Endothelial cell of umbilical vein (primary cell): ENCODE measurements around the gene FKRP. TPM values are rescaled to one million over a fixed set of nuclear protein-coding genes. Genes with fewer than 3 reads are reported as not detected.

ENCODE experiments used
- BruUV-seq: library from RNA; stranded (reverse); fragments of 400-500 nt; replicated peaks from 2 replicates; lab custom pipeline; 2021; lab: Mats Ljungman, UMichigan
- CTCF ChIA-PET: fragments of 300-600, 350-600 bp; sonication (Branson Sonifier 250); formaldehyde crosslinking; loops from one replicate; lab custom pipeline; 2021; ENCODE audit warnings: antibody characterized with exemption, inconsistent platforms; lab: Charles Lee
- POLR2A ChIA-PET: fragments of 300-600, 350-600 bp; sonication (Branson Sonifier 250); formaldehyde crosslinking; loops from one replicate; lab custom pipeline; 2021; ENCODE audit warnings: antibody characterized with exemption, inconsistent platforms; lab: Charles Lee
- DNase-seq: peaks from one replicate; pipeline ENCODE4 v3.0.0-alpha.2; 2011; ENCODE audit warnings: low read depth, low spot score
- FAIRE-seq: peaks from 2 replicates; lab custom pipeline; 2011; peaks lifted over from hg19 to GRCh38; lab: Jason Lieb, UNC
- H2AFZ ChIP-seq: 2 replicates; pipeline ENCODE4 v1.6.0; 2012; ENCODE audit warnings: low read depth, low read length, control low read depth, inconsistent platforms
- H3K27ac ChIP-seq: 2 replicates; pipeline ENCODE4 v1.5.1; 2011; ENCODE audit warnings: low read depth, mild to moderate bottlenecking, control low read depth, low read length, moderate library complexity; ENCODE audit not compliant: insufficient read depth
- H3K27me3 ChIP-seq, 2 experiments: 2 replicates each; pipeline versions ENCODE4 v1.6.0 to v1.6.1; 2011; ENCODE audit warnings: low read length in 2 of 2, mixed read lengths in 1 of 2; ENCODE audit not compliant: control insufficient read depth in 2 of 2, insufficient read depth in 2 of 2
- H3K36me3 ChIP-seq, 2 experiments: 2 replicates in 1 of 2; 3 replicates in 1 of 2; pipeline ENCODE4 v1.5.1; 2011; ENCODE audit warnings: low read length in 2 of 2, mild to moderate bottlenecking in 1 of 2, moderate library complexity in 1 of 2; ENCODE audit not compliant: control insufficient read depth in 2 of 2, insufficient read depth in 2 of 2; ENCODE audit errors: extremely low read depth in 1 of 2
- H3K4me1 ChIP-seq: 3 replicates; pipeline ENCODE4 v1.5.1; 2011; ENCODE audit warnings: mild to moderate bottlenecking, low read length; ENCODE audit not compliant: control insufficient read depth, insufficient read depth; ENCODE audit errors: extremely low read depth
- H3K4me2 ChIP-seq: 2 replicates; pipeline ENCODE4 v1.6.1; 2011; ENCODE audit warnings: low read length, control low read depth, mixed read lengths; ENCODE audit not compliant: insufficient read depth
- H3K4me3 ChIP-seq, 3 experiments: fragments of 200-600 bp in 1 of 3; sonication (generic), shearing (Covaris generic) in 1 of 3; replicated peaks in 1 of 3; 2 replicates each; pipeline ENCODE4 v1.5.1; 2011 to 2016; ENCODE audit warnings: control low read depth in 3 of 3, low read length in 3 of 3, mild to moderate bottlenecking in 2 of 3, inconsistent platforms in 1 of 3, low read depth in 1 of 3, moderate library complexity in 1 of 3; ENCODE audit not compliant: insufficient read depth in 1 of 3
- H3K79me2 ChIP-seq: 2 replicates; pipeline ENCODE4 v1.6.0; 2012; ENCODE audit warnings: low read length, inconsistent platforms; ENCODE audit not compliant: control insufficient read depth, insufficient read depth
- H3K9ac ChIP-seq: replicated peaks from 2 replicates; pipeline ENCODE3; 2011; ENCODE audit warnings: low read length, control low read depth; ENCODE audit not compliant: insufficient read depth; ENCODE audit errors: extremely low read depth
- H3K9me1 ChIP-seq: replicated peaks from 3 replicates; pipeline ENCODE4 v1.6.0; 2011; ENCODE audit warnings: mild to moderate bottlenecking, low read length; ENCODE audit not compliant: control insufficient read depth, insufficient read depth; ENCODE audit errors: extremely low read depth
- H3K9me3 ChIP-seq: replicated peaks from 2 replicates; pipeline ENCODE4 v1.5.1; 2012; ENCODE audit warnings: low read length, inconsistent platforms; ENCODE audit not compliant: control insufficient read depth, insufficient read depth
- H4K20me1 ChIP-seq: replicated peaks from 2 replicates; pipeline ENCODE3; 2011; ENCODE audit warnings: mild to moderate bottlenecking, low read length; ENCODE audit not compliant: control insufficient read depth, insufficient read depth; ENCODE audit errors: extremely low read depth
- EZH2 ChIP-seq: IDR thresholded peaks from 2 replicates; pipeline ENCODE4 v1.6.1; 2012; ENCODE audit warnings: borderline replicate concordance, low read depth, mild to moderate bottlenecking, moderate library complexity, low read length, inconsistent platforms; ENCODE audit not compliant: severe bottlenecking
- FOS ChIP-seq: IDR thresholded peaks from 2 replicates; pipeline ENCODE4 v1.6.1; 2011; ENCODE audit warnings: mild to moderate bottlenecking, low read length, moderate library complexity, borderline replicate concordance; ENCODE audit not compliant: insufficient read depth
- GATA2 ChIP-seq: IDR thresholded peaks from 2 replicates; pipeline ENCODE4 v1.7.0; 2011; ENCODE audit warnings: low read depth, mild to moderate bottlenecking, moderate library complexity, mixed read lengths, low read length; ENCODE audit not compliant: insufficient read length, insufficient read depth
- JUN ChIP-seq: IDR thresholded peaks from 2 replicates; pipeline ENCODE4 v1.6.1; 2011; ENCODE audit warnings: borderline replicate concordance, low read depth; ENCODE audit not compliant: insufficient read length, insufficient read depth
- MAX ChIP-seq: IDR thresholded peaks from 2 replicates; pipeline ENCODE4 v1.6.1; 2011; ENCODE audit not compliant: insufficient read depth, insufficient read length
- MYC ChIP-seq: IDR thresholded peaks from one replicate; pipeline ENCODE4 v1.6.1; 2011; ENCODE audit warnings: mild to moderate bottlenecking, low read depth, low read length
- POLR2A ChIP-seq: IDR thresholded peaks from 2 replicates; pipeline ENCODE4 v1.6.1; 2012; ENCODE audit warnings: low read depth, mild to moderate bottlenecking, control low read depth, low read length
- POLR2AphosphoS5 ChIP-seq: IDR thresholded peaks from 2 replicates; pipeline ENCODE4 v1.6.1; 2012; ENCODE audit warnings: low read depth, mild to moderate bottlenecking, control low read depth, low read length, moderate library complexity; ENCODE audit not compliant: insufficient read depth
- dilution Hi-C: fragments of 300-500 bp; cut with MboI; formaldehyde crosslinking; loops from one replicate; pipeline ENCODE4 v1.15.0; 2019; ENCODE audit warnings: low sequenced_read_pairs; ENCODE audit not compliant: extremely low pct_ligation_motif_present
- intact Hi-C: fragments of 100-400 bp; cut with micrococcal nuclease; formaldehyde crosslinking; loops from one replicate; pipeline ENCODE4 v1.10.0; 2022
- polyA plus RNA-seq, 4 experiments: library from polyadenylated mRNA; depleted of rRNA in 3 of 4; stranded (reverse) in 3 of 4; unstranded in 1 of 4; fragments of >200 nt; gene quantifications; 2 replicates each; pipeline versions ENCODE4 v1.2.1 to v1.2.3, GENCODE V29; 2011 to 2012; ENCODE audit warnings: missing spikeins in 1 of 4
- total RNA-seq: library from RNA; stranded (reverse); gene quantifications from 2 replicates; pipeline ENCODE4 v1.2.3, GENCODE V29; 2021
- TF ChIP-seq, protein P1 (sequence below), 2 donors: IDR thresholded peaks; 1 replicate in 1 of 2; 2 replicates in 1 of 2; pipeline ENCODE4 v1.5.1; 2011; ENCODE audit warnings: low read length in 2 of 2, mild to moderate bottlenecking in 2 of 2, moderate library complexity in 2 of 2, control low read depth in 1 of 2, inconsistent platforms in 1 of 2, low read depth in 1 of 2; ENCODE audit not compliant: insufficient read depth in 1 of 2; ENCODE audit errors: extremely low read depth in 1 of 2

FKRP gene
- total and polyA plus RNA-seq, 2 donors (not counting 3 experiments of a cell fraction or from before 2014, with no cell fraction given) = 31.5 to 32.8 TPM

DNA sequence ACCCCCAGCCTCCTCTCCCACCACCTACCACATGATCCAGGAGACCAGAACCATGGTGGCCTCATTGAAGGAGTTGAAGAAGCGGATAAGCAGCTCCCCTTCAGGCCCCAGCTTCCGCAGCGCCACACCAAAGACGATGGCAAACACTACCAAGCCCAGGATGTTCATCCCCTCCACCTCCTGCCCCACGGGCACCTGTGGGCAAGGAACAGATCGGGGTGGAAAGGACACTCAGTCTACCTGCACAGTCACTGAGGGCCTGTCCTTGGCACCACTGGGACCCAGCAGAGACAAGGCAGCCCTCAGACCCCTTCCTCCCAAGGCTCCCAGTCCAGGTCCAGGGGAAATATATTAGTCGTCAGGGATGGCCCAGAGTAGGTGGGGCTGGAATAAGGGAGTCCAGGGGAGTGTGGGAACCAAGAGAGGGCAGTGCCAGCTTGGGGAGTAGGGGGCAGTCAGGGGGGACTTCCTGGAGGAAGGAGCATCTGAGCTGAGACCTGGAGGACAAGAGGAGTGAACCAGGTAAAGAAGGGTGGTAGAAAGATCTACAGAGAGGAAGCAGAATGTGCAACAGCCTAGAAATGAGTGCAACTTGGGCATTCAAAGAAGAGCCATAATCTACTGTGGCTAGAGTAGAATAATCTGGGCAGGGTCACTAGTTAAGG is 36.6 kb downstream of the FKRP start:
- no peak overlapping the region for H3K4me3 ChIP-seq
- DNase-seq (no peak), FAIRE-seq (no peak)
- ChIA-PET CTCF (interaction anchor here (1.4 to 4.7 kb wide), 2 partner anchors 17 to 47 kb away, joined by 3 to 21 read pairs; no protein-coding TSS in a partner anchor), POLR2A (no interaction called here)
- no peak for TF ChIP-seq MAX
- TF ChIP-seq POLR2AphosphoS5 = no peak
- no peak for TF ChIP-seq POLR2A
- no peak for TF ChIP-seq JUN
- TF ChIP-seq, protein P1, sequence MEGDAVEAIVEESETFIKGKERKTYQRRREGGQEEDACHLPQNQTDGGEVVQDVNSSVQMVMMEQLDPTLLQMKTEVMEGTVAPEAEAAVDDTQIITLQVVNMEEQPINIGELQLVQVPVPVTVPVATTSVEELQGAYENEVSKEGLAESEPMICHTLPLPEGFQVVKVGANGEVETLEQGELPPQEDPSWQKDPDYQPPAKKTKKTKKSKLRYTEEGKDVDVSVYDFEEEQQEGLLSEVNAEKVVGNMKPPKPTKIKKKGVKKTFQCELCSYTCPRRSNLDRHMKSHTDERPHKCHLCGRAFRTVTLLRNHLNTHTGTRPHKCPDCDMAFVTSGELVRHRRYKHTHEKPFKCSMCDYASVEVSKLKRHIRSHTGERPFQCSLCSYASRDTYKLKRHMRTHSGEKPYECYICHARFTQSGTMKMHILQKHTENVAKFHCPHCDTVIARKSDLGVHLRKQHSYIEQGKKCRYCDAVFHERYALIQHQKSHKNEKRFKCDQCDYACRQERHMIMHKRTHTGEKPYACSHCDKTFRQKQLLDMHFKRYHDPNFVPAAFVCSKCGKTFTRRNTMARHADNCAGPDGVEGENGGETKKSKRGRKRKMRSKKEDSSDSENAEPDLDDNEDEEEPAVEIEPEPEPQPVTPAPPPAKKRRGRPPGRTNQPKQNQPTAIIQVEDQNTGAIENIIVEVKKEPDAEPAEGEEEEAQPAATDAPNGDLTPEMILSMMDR (IDR thresholded peaks at IDR 0.05; ENCODE audit: extremely low read depth in 1 of 2, insufficient read depth in 1 of 2, low read depth in 1 of 2, low read length in 2 of 2) = no peak
- TF ChIP-seq FOS = no peak
- TF ChIP-seq EZH2 = no peak
- no peak for TF ChIP-seq MYC
- TF ChIP-seq GATA2 = no peak
- H3K9me3 ChIP-seq = no peaks in the 10 kb centered on the region
- no peaks in the 10 kb centered on the region for H3K9me1 ChIP-seq
- H3K79me2 ChIP-seq = peaks cover 54% of the 10 kb centered on the region
- no peak overlapping the region for H3K9ac ChIP-seq
- no peak overlapping the region for H3K27ac ChIP-seq
- peaks cover 13 to 22% of the 10 kb centered on the region in 2 experiments for H3K36me3 ChIP-seq
- dilution Hi-C loops = no loop called here
- no peak overlapping the region for H3K4me2 ChIP-seq
- BruUV-seq = no TSS peak
- H4K20me1 ChIP-seq = peaks cover 4% of the 10 kb centered on the region
- H2AFZ ChIP-seq = no peak overlapping the region
- H3K4me1 ChIP-seq = peaks cover 34% of the 10 kb centered on the region
- no peaks in the 10 kb centered on the region for H3K27me3 ChIP-seq
- intact Hi-C loops = no loop called here
